MG63 (cell line): Measurements from ENCODE around the gene VMO1. TPM values are rescaled to one million over a fixed set of nuclear protein-coding genes. Genes with fewer than 3 reads are reported as not detected.

ENCODE experiments used
- DNase-seq: peaks from one replicate; pipeline ENCODE4 v3.0.0-alpha.2; 2020
- H3K27me3 ChIP-seq: fragments of 250-450 bp; sonication (Bioruptor Pico); 2 replicates; pipeline ENCODE4 v1.5.1; 2020; ENCODE audit warnings: mild to moderate bottlenecking, moderate library complexity
- H3K36me3 ChIP-seq: fragments of 250-450 bp; sonication (Bioruptor Pico); 2 replicates; pipeline ENCODE4 v1.5.1; 2020; ENCODE audit warnings: mild to moderate bottlenecking, moderate library complexity
- H3K4me3 ChIP-seq: fragments of 250-450 bp; sonication (Bioruptor Pico); 2 replicates; pipeline ENCODE4 v1.5.1; 2020; ENCODE audit warnings: mild to moderate bottlenecking, moderate library complexity
- H3K9me3 ChIP-seq: fragments of 250-450 bp; sonication (Bioruptor Pico); 2 replicates; pipeline ENCODE4 v1.5.1; 2020; ENCODE audit warnings: mild to moderate bottlenecking, moderate library complexity
- total RNA-seq: library from RNA; depleted of rRNA; stranded (reverse); fragments of >200 nt; shearing (Covaris generic); gene quantifications from 2 replicates; pipeline ENCODE4 v1.2.3, GENCODE V29; 2014; ENCODE audit warnings: low replicate concordance

VMO1 gene
- total RNA-seq, 1 experiment from 2014 or later: not detected

DNA sequence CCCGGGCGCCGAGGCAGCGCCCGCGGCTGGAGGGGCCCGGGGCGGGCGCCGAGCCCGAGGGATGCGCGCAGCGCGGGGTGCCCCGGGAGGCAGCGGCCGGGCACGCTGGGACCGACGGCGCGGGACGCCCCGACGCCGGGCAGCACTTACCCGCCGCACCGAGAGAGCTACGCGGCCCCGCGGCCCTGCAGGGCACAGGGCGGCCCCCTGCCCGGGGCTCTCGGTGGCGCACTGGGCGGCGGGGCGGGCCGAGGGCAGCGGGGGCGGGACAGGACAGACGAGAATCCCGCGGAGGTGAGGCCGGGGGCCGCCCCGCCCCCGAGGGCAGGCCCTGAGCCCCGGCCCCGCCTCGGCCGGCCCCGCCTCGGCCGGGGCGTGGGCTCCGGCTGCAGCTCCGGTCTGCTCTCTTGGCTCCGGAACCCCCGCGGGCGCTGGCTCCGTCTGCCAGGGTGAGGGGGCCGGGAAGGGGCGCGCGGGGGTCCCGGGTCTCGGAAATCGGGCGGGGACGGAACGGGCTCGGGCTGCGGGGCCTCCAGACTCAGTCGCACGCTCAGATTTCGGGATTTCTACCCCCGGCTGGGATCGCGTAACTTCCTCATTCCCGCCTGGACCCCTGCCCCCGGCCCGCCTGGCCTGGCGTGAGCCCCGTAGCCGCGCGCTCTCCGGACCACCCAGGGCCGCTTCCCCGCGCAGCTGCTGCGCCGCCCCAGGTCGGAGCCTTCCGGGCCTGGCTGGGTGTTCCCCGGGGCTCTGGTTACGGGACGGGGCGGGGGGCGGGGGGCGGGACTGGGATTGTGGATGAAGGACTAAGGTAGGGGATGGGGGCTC, 20.8 kb upstream of the VMO1 start, which contains the start of gene PLD2:
Gene PLD2, plus strand, starts transcription at position 376 of the 828 bp plus-strand sequence. CDS start 621 bp downstream, outside the sequence.
- H3K4me3 ChIP-seq: peak within 1 kb of the TSS; percentile 59
- DNase-seq: peak; percentile 86
- no peaks in the 10 kb centered on the region for H3K27me3 ChIP-seq
- H3K9me3 ChIP-seq: no peaks in the 10 kb centered on the region
- H3K36me3 ChIP-seq: no peaks in the 10 kb centered on the region

GRCh38 chr17:4806456-4806776, 20.3 kb upstream of the VMO1 start:
- H3K4me3 ChIP-seq: peak overlapping the region; percentile 53
- H3K36me3 ChIP-seq: no peaks in the 10 kb centered on the region
- no peaks in the 10 kb centered on the region for H3K27me3 ChIP-seq
- DNase-seq: no peak
- no peaks in the 10 kb centered on the region for H3K9me3 ChIP-seq

- no peak for DNase-seq
- Histone ChIP-seq H3K36me3 (no peaks in the 10 kb centered on the region), H3K27me3 (no peaks in the 10 kb centered on the region), H3K4me3 (no peak within 1 kb of the TSS), H3K9me3 (no peaks in the 10 kb centered on the region)
These were observed 16.1 kb upstream of the VMO1 start, which contains the start of gene C17orf114 for GRCh38 chr17:4802228-4802627. Gene C17orf114 (minus strand): TSS chr17:4802328.

DNA sequence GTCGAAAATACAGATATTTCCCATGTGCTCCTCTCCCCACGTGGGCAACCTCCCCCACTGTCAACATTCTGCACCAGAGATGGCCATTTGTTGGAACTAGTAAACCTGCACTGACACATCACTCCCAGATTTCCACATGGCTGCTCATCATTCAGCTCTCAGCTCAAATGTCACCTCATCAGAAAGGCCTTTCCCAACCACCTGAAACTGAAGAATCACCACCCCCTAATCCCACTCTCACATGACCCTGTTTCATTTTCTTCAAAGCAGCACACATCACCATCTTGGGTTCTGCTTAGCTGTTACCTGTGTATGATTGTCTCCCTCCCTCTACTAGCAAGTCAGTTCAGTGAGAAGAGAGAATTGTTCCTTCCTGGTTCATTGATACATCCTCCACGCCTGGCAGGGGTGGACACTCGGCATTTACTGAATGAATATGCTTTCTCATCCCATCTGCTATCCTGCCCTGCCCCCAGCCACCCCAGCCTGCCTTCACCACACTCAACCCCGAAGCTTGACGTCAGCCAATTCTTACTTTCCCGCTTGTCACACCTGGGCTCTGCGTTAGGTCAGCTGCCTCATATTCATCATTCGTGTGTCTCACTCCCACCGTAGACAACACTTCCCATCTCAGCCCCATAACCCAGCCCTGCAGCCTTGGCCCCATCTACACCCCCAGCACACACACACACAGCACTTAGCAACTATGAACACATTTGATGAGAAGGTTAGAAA, 14.5 kb upstream of the VMO1 start:
- no peak overlapping the region for H3K4me3 ChIP-seq
- H3K36me3 ChIP-seq: no peaks in the 10 kb centered on the region
- H3K27me3 ChIP-seq: no peaks in the 10 kb centered on the region
- no peak for DNase-seq
- no peaks in the 10 kb centered on the region for H3K9me3 ChIP-seq

DNA sequence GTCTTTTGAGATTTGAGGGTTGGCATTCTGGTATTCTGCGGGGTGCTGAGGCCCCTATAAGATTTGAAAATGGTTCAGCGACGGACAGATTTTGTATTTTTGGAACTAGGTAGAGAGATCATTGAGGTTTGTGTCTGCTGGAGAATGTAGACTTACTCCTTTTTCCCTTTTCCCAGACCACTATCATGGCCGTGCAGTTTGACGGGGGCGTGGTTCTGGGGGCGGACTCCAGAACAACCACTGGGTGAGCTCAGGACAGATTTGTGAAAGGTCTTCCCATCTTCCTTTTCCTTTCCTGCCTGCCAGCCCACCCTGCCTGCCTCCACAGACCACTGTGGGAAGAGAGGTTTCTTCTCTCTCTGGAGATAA, 10.4 kb upstream of the VMO1 start:
- Histone ChIP-seq H3K4me3 (peak overlapping the region; percentile 90), H3K9me3 (no peaks in the 10 kb centered on the region), H3K36me3 (no peaks in the 10 kb centered on the region), H3K27me3 (no peaks in the 10 kb centered on the region)
- DNase-seq: peak; percentile 39

- Histone ChIP-seq H3K36me3 (no peaks in the 10 kb centered on the region), H3K9me3 (no peaks in the 10 kb centered on the region), H3K27me3 (no peaks in the 10 kb centered on the region), H3K4me3 (no peak overlapping the region)
- DNase-seq: no peak
These were observed 9.0 kb upstream of the VMO1 start for GRCh38 chr17:4795168-4795567.

DNA sequence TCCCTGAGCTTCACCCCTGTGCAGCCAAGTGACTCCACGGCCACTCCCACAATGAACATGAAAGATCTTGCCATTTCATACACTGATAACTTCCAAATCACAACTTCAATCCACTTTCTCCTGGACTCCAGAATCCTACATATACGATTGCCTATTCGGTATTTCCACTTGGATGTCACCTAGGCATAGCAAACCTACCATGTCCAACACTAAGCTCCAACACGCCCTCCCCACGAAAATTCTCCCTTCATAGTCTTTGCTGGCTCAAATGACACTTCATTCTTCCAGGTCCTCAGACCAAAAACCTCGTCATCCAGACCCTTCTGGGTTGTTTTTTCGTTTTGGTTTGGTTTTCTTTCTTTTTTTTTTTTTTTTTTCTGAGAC, 4.5 kb upstream of the VMO1 start:
- Histone ChIP-seq H3K9me3 (no peaks in the 10 kb centered on the region), H3K27me3 (no peaks in the 10 kb centered on the region), H3K36me3 (no peaks in the 10 kb centered on the region), H3K4me3 (peak overlapping the region; percentile 52)
- no peak for DNase-seq

DNA sequence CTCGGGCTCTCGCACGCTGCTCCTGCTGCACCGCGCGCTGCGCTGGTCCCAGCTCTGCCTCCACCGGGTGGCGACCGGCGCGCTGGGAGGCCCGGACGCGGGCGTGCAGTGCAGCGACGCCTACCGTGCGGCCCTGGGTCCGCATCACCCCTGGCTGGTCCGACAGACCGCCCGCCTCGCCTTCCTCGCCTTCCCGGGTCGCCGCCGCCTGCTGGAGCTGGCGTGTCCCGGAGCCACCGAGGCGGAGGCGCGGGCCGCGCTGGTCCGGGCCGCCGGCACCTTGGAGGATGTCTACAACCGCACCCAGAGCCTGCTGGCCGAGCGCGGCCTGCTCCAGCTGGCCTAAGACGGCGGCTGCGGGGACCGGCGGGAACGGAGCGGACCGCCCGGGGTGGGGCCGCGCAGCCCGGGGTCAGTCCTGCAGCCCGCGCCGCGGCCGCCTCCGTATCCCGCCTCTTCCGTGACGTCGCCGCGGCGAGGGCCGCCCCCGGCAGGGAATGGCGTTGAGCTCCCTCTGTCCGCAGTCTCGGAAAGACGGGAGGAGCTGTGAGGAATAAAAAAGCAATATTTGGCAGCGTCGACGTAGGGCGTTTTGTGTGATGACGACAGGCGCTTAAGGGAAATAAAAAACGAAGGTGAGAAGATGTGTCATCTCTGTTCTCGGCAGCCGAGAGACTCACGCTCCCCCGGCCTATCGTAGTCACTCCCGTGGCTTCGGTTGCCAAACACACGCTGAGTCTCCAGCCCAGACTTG, 4.0 kb upstream of the VMO1 start:
- Histone ChIP-seq H3K9me3 (no peaks in the 10 kb centered on the region), H3K36me3 (no peaks in the 10 kb centered on the region), H3K4me3 (peak overlapping the region; percentile 52), H3K27me3 (no peaks in the 10 kb centered on the region)
- DNase-seq: peak; percentile 76

GRCh38 chr17:4789701-4789950, 3.5 kb upstream of the VMO1 start:
- Histone ChIP-seq H3K36me3 (no peaks in the 10 kb centered on the region), H3K4me3 (peak overlapping the region; percentile 52), H3K9me3 (no peaks in the 10 kb centered on the region), H3K27me3 (no peaks in the 10 kb centered on the region)
- no peak for DNase-seq

DNA sequence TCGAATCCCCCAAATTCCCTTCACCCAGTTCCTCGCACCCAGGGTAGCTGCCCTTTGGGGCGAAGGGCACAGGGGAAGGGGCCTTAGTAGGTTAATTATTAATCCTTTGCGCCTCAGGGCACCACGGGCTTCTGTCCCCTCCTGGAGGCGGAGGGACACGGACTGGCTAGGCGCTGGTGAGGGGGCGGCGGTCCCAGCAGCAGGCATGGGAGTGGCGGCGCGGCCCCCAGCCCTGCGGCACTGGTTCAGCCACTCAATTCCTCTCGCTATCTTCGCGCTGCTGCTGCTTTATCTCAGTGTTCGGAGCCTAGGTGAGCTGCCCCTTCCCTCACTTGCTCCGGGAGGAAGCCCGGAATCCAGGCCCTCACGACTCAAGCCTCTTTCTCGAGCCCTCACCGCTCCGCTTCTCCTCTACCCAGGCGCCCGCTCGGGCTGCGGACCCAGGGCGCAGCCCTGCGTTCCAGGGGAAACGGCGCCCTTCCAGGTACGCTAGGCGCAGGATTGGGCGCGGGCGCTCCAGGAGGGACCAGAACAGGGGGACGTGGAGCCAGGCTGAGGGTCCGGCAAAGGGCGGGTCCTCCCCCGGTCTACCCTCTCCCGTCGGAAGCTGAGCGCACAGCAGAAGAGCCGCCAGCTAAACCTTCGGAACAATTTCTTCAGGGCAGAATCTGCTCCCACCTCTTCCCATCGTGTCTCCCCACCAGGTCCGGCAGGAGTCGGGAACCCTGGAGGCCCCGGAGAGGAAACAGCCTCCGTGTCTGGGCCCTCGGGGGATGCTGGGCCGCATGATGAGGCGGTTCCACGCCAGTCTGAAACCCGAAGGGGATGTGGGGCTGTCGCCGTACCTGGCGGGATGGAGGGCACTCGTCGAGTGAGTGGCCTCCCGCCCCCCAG, 2.9 kb upstream of the VMO1 start, which contains the start of gene GLTPD2:
Gene GLTPD2, plus strand, starts transcription at position 158 of the 894 bp plus-strand sequence. Its CDS starts 48 bp downstream, at position 206.
- no peaks in the 10 kb centered on the region for H3K36me3 ChIP-seq
- peak within 1 kb of the TSS; percentile 52 for H3K4me3 ChIP-seq
- H3K27me3 ChIP-seq: no peaks in the 10 kb centered on the region
- no peak for DNase-seq
- H3K9me3 ChIP-seq: no peaks in the 10 kb centered on the region

GRCh38 chr17:4788159-4788806, 2.1 kb upstream of the VMO1 start:
- Histone ChIP-seq H3K9me3 (no peaks in the 10 kb centered on the region), H3K27me3 (no peaks in the 10 kb centered on the region), H3K36me3 (no peaks in the 10 kb centered on the region), H3K4me3 (no peak overlapping the region)
- no peak for DNase-seq

- Histone ChIP-seq H3K9me3 (no peaks in the 10 kb centered on the region), H3K4me3 (no peak overlapping the region)
- DNase-seq: no peak
These were observed 352 bp upstream of the VMO1 start for GRCh38 chr17:4786516-4786915.

GRCh38 chr17:4785311-4786105, 656 bp downstream of the VMO1 start:
- DNase-seq: no peak
- Histone ChIP-seq H3K9me3 (no peaks in the 10 kb centered on the region), H3K36me3 (no peaks in the 10 kb centered on the region), H3K27me3 (no peaks in the 10 kb centered on the region), H3K4me3 (no peak overlapping the region)

More at GRCh38 chr17:4786516-4786915, 352 bp upstream of the VMO1 start:
- Histone ChIP-seq H3K27me3 (no peaks in the 10 kb centered on the region), H3K36me3 (no peaks in the 10 kb centered on the region)

GRCh38 chr17:4782652-4783051, 3.5 kb downstream of the VMO1 start:
- Histone ChIP-seq H3K36me3 (no peaks in the 10 kb centered on the region), H3K4me3 (no peak overlapping the region), H3K27me3 (no peaks in the 10 kb centered on the region), H3K9me3 (no peaks in the 10 kb centered on the region)
- no peak for DNase-seq

DNA sequence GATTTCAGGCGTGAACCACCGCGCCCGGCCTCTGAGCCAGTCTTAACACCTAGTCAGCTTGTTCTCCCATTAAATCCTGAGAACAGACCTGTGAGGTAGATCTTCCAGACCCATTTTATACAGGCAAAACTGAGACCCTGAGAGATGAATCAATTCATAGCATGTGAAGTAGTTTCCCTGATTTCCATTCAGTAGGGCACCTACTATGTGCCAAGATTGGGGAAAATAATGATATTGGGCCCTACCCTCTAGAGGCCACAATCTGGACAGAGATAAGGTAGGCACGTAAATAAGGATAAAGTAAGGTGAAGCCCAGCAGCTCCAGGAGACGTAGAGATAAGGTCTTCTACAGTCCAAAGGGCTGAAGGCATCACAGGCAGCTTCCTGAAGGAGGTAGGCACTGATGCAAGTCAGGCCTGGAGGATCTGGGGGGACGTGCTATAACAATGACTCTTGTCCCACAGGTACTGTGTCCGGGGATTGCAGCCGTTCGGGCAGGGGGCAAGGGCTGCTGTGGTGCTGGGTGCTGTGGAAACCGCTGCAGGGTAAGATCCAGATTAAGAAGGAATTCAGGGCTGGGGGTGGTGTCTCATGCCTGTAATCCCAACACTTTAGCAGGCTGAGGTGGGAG, 5.7 kb downstream of the VMO1 start:
- Histone ChIP-seq H3K9me3 (no peaks in the 10 kb centered on the region), H3K4me3 (no peak overlapping the region), H3K36me3 (no peaks in the 10 kb centered on the region), H3K27me3 (no peaks in the 10 kb centered on the region)
- no peak for DNase-seq
